ENCODE measurements around the gene RNASE11.

RNASE11 gene

DNA sequence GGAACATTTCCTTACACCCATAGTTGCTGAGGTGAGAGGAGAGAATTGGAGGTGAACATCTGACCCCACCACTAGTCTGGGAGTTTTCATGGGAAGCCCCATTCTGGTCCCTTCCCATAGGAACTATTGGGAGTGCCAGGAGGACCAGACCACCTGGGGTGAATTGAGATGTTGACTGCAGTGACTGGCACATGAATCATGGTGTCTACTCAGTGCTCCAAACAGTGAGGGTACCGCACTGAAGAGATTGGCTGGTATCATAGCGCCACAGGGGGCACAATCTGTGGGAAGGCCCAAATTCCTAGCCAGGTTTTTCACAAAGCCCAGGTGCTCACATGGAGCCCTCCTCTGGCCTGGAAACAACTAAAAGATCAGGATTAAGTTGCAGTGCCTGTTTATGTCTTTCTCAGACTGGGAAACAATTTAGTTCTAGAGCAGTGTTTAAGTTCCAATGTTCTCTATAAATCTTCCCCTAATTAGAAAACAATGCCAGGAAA lies 23.3 kb downstream of the RNASE11 start:
- H3K4me1 ChIP-seq (ENCODE audit: low read length): no peaks in the 10 kb centered on the region
- no peak overlapping the region for H3K27ac ChIP-seq (ENCODE audit: low read length)
- H3K36me3 ChIP-seq (replicated peaks; ENCODE audit: low read depth, low read length): no peaks in the 10 kb centered on the region
- H3K9ac ChIP-seq (ENCODE audit: low read length): no peak overlapping the region
- H3K4me3 ChIP-seq (ENCODE audit: low read length): no peak overlapping the region
- H3K9me3 ChIP-seq (ENCODE audit: insufficient read depth, low read length): no peaks in the 10 kb centered on the region
- no peaks in the 10 kb centered on the region for H4K20me1 ChIP-seq (ENCODE audit: insufficient read depth, low read length)
- H3K27me3 ChIP-seq (ENCODE audit: low read depth, low read length): no peaks in the 10 kb centered on the region
- H3K79me2 ChIP-seq (ENCODE audit: low read length): no peaks in the 10 kb centered on the region
- TF ChIP-seq EZH2phosphoT487 (IDR thresholded peaks at IDR 0.05; ENCODE audit: low read depth): no peak
- TF ChIP-seq, protein P1, sequence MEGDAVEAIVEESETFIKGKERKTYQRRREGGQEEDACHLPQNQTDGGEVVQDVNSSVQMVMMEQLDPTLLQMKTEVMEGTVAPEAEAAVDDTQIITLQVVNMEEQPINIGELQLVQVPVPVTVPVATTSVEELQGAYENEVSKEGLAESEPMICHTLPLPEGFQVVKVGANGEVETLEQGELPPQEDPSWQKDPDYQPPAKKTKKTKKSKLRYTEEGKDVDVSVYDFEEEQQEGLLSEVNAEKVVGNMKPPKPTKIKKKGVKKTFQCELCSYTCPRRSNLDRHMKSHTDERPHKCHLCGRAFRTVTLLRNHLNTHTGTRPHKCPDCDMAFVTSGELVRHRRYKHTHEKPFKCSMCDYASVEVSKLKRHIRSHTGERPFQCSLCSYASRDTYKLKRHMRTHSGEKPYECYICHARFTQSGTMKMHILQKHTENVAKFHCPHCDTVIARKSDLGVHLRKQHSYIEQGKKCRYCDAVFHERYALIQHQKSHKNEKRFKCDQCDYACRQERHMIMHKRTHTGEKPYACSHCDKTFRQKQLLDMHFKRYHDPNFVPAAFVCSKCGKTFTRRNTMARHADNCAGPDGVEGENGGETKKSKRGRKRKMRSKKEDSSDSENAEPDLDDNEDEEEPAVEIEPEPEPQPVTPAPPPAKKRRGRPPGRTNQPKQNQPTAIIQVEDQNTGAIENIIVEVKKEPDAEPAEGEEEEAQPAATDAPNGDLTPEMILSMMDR (IDR thresholded peaks at IDR 0.05; ENCODE audit: low read depth, low read length): no peak
- no peak overlapping the region for H3K4me2 ChIP-seq (ENCODE audit: low read length)
- no peak overlapping the region for H2AFZ ChIP-seq (ENCODE audit: low read depth, low read length)

DNA sequence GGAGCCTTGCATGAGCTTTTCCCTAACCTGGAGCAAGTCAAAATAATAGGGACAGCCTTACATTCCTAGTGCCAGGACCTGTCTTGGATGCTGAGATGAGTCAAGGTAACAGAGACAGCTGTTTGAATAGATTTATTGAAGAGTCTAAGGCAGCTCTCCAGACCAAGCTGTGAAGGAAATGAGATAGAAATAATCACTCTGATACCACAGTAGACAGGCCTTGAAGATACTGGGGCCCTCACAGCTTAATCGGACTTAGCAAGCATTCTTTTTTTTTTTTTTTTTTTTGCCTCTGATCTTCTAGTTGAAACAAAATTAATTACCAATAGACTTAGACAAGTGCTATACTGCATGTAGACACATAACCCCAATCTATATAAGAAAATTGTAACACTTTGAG lies 23.8 kb downstream of the RNASE11 start:
- no peaks in the 10 kb centered on the region for H3K36me3 ChIP-seq (replicated peaks; ENCODE audit: low read depth, low read length)
- H3K9me3 ChIP-seq (ENCODE audit: insufficient read depth, low read length): no peaks in the 10 kb centered on the region
- no peak overlapping the region for H3K4me2 ChIP-seq (ENCODE audit: low read length)
- H3K4me3 ChIP-seq (ENCODE audit: low read length): no peak overlapping the region
- H4K20me1 ChIP-seq (ENCODE audit: insufficient read depth, low read length): no peaks in the 10 kb centered on the region
- H3K79me2 ChIP-seq (ENCODE audit: low read length): no peaks in the 10 kb centered on the region
- no peak overlapping the region for H3K27ac ChIP-seq (ENCODE audit: low read length)
- H2AFZ ChIP-seq (ENCODE audit: low read depth, low read length): no peak overlapping the region
- H3K4me1 ChIP-seq (ENCODE audit: low read length): no peaks in the 10 kb centered on the region
- no peak overlapping the region for H3K9ac ChIP-seq (ENCODE audit: low read length)
- TF ChIP-seq EZH2phosphoT487 (IDR thresholded peaks at IDR 0.05; ENCODE audit: low read depth): no peak
- TF ChIP-seq, protein P1 (IDR thresholded peaks at IDR 0.05; ENCODE audit: low read depth, low read length): no peak
- H3K27me3 ChIP-seq (ENCODE audit: low read depth, low read length): no peaks in the 10 kb centered on the region

GRCh38 chr14:20560961-20561360 lies 26.8 kb downstream of the RNASE11 start, which contains the start of gene RNASE9:
RNASE9 (minus strand) TSS chr14:20561047.
- no peaks in the 10 kb centered on the region for H3K36me3 ChIP-seq (replicated peaks; ENCODE audit: low read depth, low read length)
- no peaks in the 10 kb centered on the region for H3K79me2 ChIP-seq (ENCODE audit: low read length)
- no peaks in the 10 kb centered on the region for H3K27me3 ChIP-seq (ENCODE audit: low read depth, low read length)
- no peak within 1 kb of the TSS for H3K4me2 ChIP-seq (ENCODE audit: low read length)
- H3K4me1 ChIP-seq (ENCODE audit: low read length): no peaks in the 10 kb centered on the region
- H3K27ac ChIP-seq (ENCODE audit: low read length): no peak within 1 kb of the TSS
- TF ChIP-seq, protein P1 (IDR thresholded peaks at IDR 0.05; ENCODE audit: low read depth, low read length): no peak
- TF ChIP-seq EZH2phosphoT487 (IDR thresholded peaks at IDR 0.05; ENCODE audit: low read depth): no peak
- no peaks in the 10 kb centered on the region for H3K9me3 ChIP-seq (ENCODE audit: insufficient read depth, low read length)
- H2AFZ ChIP-seq (ENCODE audit: low read depth, low read length): no peak within 1 kb of the TSS
- no peak within 1 kb of the TSS for H3K4me3 ChIP-seq (ENCODE audit: low read length)
- no peaks in the 10 kb centered on the region for H4K20me1 ChIP-seq (ENCODE audit: insufficient read depth, low read length)
- H3K9ac ChIP-seq (ENCODE audit: low read length): no peak within 1 kb of the TSS

DNA sequence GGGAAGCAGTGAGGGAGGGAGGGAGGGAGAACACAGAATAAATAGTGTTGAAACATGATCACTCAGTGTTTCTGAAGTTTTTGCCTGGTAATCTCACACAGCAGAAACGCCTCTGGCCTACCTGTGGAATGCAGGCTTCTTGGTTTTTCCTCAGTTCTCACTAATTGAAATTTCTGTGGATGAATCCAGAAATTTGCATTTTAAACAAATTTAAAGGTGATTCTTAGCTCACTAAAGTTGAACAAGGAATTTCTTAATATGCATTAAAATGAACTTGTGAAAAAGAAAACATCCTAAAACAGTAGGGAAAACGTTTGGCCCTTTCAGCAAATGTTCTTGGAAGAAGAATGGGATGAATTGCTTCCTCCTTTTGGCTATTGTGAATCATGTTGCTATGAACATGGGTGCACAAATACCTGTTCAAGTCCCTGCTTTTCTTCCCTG lies 28.3 kb downstream of the RNASE11 start:
- no peaks in the 10 kb centered on the region for H3K27me3 ChIP-seq (ENCODE audit: low read depth, low read length)
- H3K79me2 ChIP-seq (ENCODE audit: low read length): no peaks in the 10 kb centered on the region
- H2AFZ ChIP-seq (ENCODE audit: low read depth, low read length): no peak overlapping the region
- no peak overlapping the region for H3K27ac ChIP-seq (ENCODE audit: low read length)
- TF ChIP-seq, protein P1 (IDR thresholded peaks at IDR 0.05; ENCODE audit: low read depth, low read length): no peak
- TF ChIP-seq EZH2phosphoT487 (IDR thresholded peaks at IDR 0.05; ENCODE audit: low read depth): no peak
- H3K4me3 ChIP-seq (ENCODE audit: low read length): no peak overlapping the region
- H3K9me3 ChIP-seq (ENCODE audit: insufficient read depth, low read length): no peaks in the 10 kb centered on the region
- H3K9ac ChIP-seq (ENCODE audit: low read length): no peak overlapping the region
- no peaks in the 10 kb centered on the region for H3K36me3 ChIP-seq (replicated peaks; ENCODE audit: low read depth, low read length)
- no peaks in the 10 kb centered on the region for H4K20me1 ChIP-seq (ENCODE audit: insufficient read depth, low read length)
- no peak overlapping the region for H3K4me2 ChIP-seq (ENCODE audit: low read length)
- no peaks in the 10 kb centered on the region for H3K4me1 ChIP-seq (ENCODE audit: low read length)
